HG02973 (cell line): ENCODE data around the gene PCBP2.

Experiments used
- ATAC-seq: cut with Tn5 transposase; IDR thresholded peaks from one replicate; pipeline ENCODE4 v1.9.1; 2021; ENCODE audit warnings: moderate library complexity; ENCODE audit not compliant: unreplicated experiment

Gene PCBP2

DNA sequence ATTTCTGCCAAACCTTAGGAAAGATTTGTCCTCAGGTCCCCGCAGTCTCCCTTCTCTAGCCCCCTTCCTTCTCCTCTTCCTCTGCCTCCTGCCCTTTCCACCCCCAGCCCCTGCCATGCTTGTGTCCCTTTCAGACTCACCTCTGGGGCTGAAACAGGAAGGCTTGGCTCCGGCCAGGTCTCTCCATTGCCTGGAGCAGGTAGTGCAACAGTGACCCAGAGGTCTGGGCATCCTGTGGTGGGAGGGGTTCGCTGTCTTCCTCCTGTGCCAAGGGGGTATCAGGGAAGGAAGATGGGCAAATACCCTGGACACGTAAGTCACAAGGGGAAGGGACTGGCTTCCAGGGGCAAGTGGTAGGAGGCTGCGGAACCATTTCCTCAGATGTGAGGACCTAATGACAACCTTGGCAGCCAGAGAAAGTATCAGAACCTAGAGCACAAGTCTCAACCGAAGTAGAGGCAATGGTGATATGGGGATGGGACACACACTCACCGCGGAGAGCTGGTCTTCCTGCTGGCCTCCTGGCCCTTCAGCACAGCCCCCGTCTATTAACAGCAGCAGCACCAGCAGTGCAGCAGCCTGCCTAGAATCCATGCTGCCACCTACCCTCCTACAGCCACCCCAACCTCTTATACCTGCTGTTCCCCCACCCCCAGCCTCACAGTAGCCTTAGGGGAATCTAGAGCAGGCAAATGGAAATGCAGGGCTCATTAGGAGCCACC, 55.1 kb downstream of the PCBP2 start, which contains the start of gene NPFF:
Gene NPFF, minus strand, starts transcription at position 604 of the 722 bp plus-strand sequence. Its CDS starts 10 bp downstream, at position 594.
- no peak for ATAC-seq

- no peak for ATAC-seq
Observed at GRCh38 chr12:53507603-53507885, 55.6 kb downstream of the PCBP2 start.

DNA sequence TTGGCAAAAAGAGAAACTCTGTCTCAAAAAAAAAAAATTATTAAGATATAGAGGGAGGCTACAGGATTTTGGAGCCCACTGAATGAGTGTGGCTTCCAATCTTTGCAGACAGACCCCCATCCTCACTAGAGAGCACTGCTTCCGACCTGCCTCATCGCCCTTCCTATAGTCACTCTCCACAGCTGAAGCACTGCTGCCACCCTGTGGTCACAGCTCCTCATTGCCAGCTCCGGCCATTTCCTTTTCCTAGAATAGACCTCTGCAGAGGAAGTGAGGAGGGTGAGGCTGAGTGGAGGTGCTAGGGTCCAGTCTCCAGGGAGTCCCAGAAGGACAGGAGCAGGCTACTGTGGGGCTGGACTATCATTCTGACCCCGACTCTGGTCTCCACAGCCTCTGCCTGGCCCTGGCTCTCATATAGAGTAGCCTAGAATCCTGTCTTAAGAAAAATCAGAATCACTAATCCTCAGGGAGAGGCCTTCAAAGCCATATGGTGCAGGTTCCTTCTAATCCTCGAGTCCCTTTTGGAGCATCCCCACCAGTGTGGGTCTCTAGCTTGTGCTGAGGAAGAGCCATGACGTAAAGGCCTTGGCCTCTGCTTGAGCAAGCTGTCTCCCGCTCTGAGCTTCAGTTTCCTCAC, 56.8 kb downstream of the PCBP2 start:
- ATAC-seq, result peak; percentile 80

DNA sequence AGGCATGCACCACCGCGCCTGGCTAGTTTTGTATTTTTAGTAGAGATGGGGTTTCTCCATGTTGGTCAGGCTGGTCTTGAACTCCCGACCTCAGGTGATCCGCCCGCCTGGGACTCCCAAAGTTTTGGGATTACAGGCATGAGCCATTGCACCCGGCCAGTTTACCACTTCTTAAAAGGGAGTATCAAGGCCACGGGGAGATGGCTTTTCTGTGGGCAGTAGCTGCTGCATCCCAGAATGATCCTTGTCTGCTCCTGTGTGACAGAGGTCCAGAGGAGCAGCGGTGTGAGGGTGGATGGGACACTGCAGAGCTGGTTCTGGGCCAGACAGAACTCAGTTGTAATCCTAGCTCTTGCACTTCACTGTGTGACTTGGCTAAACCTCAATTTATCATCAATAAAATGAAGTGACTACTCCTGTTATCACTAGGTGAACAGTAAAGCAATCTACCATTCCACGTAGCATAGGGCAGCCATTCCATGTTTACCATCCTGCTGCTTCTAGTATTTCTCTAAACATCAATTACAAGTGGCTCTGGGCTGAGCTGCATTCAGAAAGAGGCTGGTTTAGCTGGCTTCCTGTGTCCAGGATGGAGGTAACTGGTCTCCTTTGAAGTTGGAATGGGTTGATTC, 58.4 kb downstream of the PCBP2 start:
- ATAC-seq, result no peak

GRCh38 chr12:53513712-53514410, 62.0 kb downstream of the PCBP2 start:
- no peak for ATAC-seq

- ATAC-seq, result no peak
Observed at GRCh38 chr12:53514628-53515290, 62.9 kb downstream of the PCBP2 start.

GRCh38 chr12:53515291-53515680, 63.4 kb downstream of the PCBP2 start:
- ATAC-seq, result no peak

DNA sequence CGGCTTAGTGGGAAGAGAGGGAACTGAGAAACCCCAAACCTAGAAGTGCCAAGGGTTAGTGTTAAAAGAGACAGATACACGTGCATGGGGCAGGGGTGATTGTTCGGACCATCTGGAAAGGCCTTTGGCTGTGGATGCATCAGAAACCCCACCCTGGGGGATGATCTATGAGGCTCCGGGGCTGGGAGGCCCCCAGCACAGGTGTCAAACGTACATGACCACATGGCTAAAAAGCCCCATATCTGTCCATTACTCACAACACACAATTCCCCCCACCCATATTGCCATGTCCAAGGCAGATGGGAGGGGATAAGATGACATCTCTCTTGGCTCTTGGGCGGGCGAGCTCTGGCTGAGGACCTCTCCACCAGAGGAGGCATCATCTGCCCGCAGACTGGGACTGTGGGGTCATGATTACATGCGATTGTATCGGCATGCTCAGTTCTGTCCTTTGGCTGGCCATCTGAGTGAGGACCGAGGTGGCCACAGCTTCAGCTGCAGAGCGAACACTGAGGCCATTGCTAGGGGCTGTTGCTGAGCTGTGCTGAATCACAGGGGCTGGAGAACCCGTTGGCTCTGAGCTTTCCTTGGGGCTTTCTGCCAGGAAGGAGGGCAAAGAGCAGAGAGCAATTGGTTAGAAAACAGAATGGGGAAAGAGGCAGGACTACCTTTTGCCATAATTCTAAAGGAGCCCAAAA, 65.0 kb downstream of the PCBP2 start:
- no peak for ATAC-seq

DNA sequence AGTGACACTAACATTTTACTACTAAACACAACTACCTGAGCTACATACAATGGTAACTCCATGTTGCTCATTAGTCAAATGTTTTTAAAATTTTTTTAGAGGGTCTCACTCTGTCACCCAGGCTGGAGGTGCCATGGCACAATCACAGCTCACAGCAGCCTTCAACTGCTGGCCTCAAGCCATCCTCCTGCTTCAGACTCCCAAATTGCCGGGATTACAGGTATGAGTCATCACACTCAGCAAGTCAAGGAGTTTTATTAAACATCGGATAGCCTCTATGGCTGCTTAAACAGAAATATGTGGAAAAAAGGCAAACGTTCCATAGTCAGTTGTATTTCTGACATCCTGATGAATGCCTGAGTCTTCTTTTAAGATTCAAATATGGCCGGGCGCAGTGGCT, 66.5 kb downstream of the PCBP2 start:
- no peak for ATAC-seq

DNA sequence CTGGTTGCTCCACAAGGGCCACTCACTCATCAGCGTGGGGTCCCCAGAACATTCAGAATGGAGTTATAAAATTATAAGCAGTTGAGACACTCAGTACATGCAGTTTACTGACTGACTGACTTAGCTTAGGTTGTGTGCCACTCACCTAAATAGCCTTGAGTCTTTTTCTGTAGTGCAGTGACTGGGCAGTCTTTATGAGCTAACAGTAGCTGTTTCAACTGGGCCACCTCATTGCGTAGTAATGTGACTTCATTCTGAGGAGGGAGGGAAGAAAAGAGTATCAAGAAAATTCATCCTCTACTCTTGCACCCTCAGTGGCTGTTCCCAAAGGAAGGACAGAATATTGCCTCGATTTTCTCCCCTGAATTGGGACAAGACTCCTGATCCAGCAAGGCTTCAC, 71.2 kb downstream of the PCBP2 start:
- ATAC-seq, result no peak

- no peak for ATAC-seq
Observed at GRCh38 chr12:53524476-53524875, 72.6 kb downstream of the PCBP2 start.

DNA sequence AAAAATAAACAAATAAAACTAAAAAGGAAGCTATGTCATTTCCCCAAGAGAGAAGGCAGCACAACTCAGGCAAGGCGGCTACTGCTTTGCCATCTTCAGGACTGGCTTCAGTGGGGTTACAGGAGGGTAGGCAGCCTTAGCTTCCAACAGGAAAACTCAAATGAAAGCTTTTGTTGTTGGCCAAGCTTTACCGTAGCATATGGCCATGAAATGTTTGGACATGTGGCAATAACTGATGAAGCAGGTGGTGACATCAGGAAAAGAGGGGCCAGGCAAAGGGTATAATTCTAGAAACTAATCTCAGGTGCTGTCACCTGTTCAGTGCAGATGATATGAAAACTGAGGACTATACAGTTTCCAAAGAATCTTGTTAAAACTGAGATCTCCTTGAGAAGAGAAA, 78.2 kb downstream of the PCBP2 start:
- ATAC-seq, result no peak
